Activated B cell treated with CpG ODN at 0.5 μM for 24 hours (primary cell): ENCODE measurements around the gene RFX7. TPM values are rescaled to one million over a fixed set of nuclear protein-coding genes. Genes with fewer than 3 reads are reported as not detected.
A peak's percentile ranks its signal among the peaks of the same experiment; 100 is the strongest.

Experiments
- ATAC-seq: fragments of 200-7000 bp; cut with Tn5 transposase; one replicate; pipeline ENCODE4 v1.10.0; 2021; ENCODE audit warnings: low read depth, mild to moderate bottlenecking, moderate library complexity
- CTCF ChIA-PET: fragments of 350-600 bp; sonication (Branson Sonifier 250); formaldehyde crosslinking; loops from one replicate; lab custom pipeline; 2021; ENCODE audit warnings: antibody characterized with exemption; lab: Charles Lee
- POLR2A ChIA-PET: fragments of 350-600 bp; sonication (Branson Sonifier 250); formaldehyde crosslinking; loops from one replicate; lab custom pipeline; 2021; ENCODE audit warnings: antibody characterized with exemption; lab: Charles Lee
- DNase-seq: peaks from one replicate; pipeline ENCODE4 v3.0.0; 2022
- H3K27ac Mint-ChIP-seq: one replicate; pipeline ENCODE4 v1.8.0; 2020; ENCODE audit warnings: mixed read lengths
- H3K27me3 Mint-ChIP-seq: one replicate; pipeline ENCODE4 v1.8.0; 2021; ENCODE audit warnings: mixed read lengths
- H3K36me3 Mint-ChIP-seq: one replicate; pipeline ENCODE4 v1.8.0; 2021; ENCODE audit warnings: low read depth, mixed read lengths
- H3K4me1 Mint-ChIP-seq: one replicate; pipeline ENCODE4 v1.8.0; 2021; ENCODE audit warnings: mixed read lengths
- H3K4me3 Mint-ChIP-seq: one replicate; pipeline ENCODE4 v1.8.0; 2020; ENCODE audit warnings: mild to moderate bottlenecking, mixed read lengths
- H3K9me3 Mint-ChIP-seq: one replicate; pipeline ENCODE4 v1.8.0; 2020; ENCODE audit warnings: mixed read lengths
- intact Hi-C: fragments of 100-400 bp; cut with micrococcal nuclease; formaldehyde crosslinking; loops from one replicate; pipeline ENCODE4 v1.15.1; 2024
- total RNA-seq: library from RNA; stranded (reverse); gene quantifications from 2 replicates; pipeline ENCODE4 v1.2.3, GENCODE V29; 2022
- TF ChIP-seq, protein P1 (sequence below): fragments of 200-600 bp; IDR thresholded peaks from one replicate; pipeline ENCODE4 v1.8.0; 2022; ENCODE audit warnings: antibody characterized with exemption, mild to moderate bottlenecking

Gene RFX7
- total RNA-seq, 1 donor from 2014 or later, result 27.8 TPM

DNA sequence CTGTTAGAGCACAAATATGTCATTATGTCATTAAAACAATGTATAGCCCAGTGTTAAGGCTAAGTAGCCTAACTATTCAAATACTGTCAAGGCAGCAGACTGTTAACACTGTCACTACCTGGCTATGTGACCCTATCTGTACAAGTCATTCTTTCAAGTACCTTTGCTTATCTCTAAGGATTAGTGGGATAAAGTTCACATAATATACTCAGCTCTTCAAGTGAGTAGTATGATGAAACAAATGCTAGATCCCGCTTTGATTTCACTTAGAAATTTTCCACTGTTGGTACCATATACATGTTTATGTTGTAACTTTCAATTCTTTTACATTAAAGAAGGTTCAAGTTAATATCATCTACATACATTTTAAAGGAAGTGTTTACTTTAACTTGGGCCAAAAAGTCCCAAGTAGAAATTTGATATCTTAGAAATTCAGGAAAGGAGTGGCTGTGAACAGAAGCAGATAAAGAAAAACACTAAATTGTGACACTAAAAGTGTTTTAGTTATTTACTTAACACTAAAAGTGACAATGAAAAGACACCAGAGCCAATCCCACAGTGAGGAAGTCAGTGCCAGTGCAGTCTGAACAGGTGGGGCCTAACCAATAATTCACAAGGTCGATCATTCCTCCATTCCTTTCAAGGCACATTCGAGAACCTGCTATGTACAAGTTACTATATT lies 4.8 kb upstream of the RFX7 start:
- Mint-ChIP-seq H3K4me1 (peaks cover 23% of the 10 kb centered on the region), H3K36me3 (peaks cover 3% of the 10 kb centered on the region), H3K27me3 (peaks cover 4% of the 10 kb centered on the region), H3K9me3 (no peaks in the 10 kb centered on the region), H3K4me3 (no peak overlapping the region), H3K27ac (no peak overlapping the region)
- ChIA-PET CTCF (interaction anchor here (0.5 to 2.8 kb wide), 4 partner anchors 179 to 224 kb away, joined by 3 to 12 read pairs (median 4); no protein-coding TSS in a partner anchor), POLR2A (no interaction called here)
- ATAC-seq (no peak), DNase-seq (no peak)
- intact Hi-C loops, result loop anchor here (5.0 to 10.0 kb wide), 6 partner anchors 144 to 1339 kb away; no protein-coding TSS in a partner anchor
- TF ChIP-seq, protein P1, sequence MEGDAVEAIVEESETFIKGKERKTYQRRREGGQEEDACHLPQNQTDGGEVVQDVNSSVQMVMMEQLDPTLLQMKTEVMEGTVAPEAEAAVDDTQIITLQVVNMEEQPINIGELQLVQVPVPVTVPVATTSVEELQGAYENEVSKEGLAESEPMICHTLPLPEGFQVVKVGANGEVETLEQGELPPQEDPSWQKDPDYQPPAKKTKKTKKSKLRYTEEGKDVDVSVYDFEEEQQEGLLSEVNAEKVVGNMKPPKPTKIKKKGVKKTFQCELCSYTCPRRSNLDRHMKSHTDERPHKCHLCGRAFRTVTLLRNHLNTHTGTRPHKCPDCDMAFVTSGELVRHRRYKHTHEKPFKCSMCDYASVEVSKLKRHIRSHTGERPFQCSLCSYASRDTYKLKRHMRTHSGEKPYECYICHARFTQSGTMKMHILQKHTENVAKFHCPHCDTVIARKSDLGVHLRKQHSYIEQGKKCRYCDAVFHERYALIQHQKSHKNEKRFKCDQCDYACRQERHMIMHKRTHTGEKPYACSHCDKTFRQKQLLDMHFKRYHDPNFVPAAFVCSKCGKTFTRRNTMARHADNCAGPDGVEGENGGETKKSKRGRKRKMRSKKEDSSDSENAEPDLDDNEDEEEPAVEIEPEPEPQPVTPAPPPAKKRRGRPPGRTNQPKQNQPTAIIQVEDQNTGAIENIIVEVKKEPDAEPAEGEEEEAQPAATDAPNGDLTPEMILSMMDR, result no peak

DNA sequence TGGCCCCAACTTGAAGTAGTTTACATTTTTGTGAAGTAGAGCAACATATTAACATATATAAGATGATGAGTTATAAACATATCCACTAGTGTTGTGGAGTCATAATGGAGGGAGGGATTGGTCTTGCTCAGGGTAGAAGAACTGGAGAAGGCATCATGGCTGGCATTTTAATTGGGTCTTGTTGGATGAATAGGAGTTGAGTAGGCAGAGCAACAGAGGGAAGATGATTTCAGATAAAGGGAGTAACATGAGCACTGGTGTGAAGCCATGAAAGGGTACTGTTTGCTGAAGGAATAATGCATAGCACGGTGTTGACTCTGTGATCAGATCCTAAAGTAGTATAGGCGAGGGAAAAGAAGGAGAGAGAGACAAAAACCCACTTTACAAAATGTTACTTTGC lies 3.6 kb upstream of the RFX7 start:
- H3K9me3 Mint-ChIP-seq, result no peaks in the 10 kb centered on the region
- H3K4me1 Mint-ChIP-seq, result peaks cover 27% of the 10 kb centered on the region
- H3K27ac Mint-ChIP-seq, result no peak overlapping the region
- TF ChIP-seq, protein P1, result no peak
- POLR2A ChIA-PET, result no interaction called here
- peaks cover 6% of the 10 kb centered on the region for H3K36me3 Mint-ChIP-seq
- no peak overlapping the region for H3K4me3 Mint-ChIP-seq
- ATAC-seq (no peak), DNase-seq (no peak)
- no peaks in the 10 kb centered on the region for H3K27me3 Mint-ChIP-seq
- intact Hi-C loops, result loop anchor here (2.0 to 10.0 kb wide), 9 partner anchors 40 to 1340 kb away; partner anchors contain the start of genes MNS1 and NEDD4
- CTCF ChIA-PET, result interaction anchor here (1.2 kb wide), 1 partner anchor 180 kb away, joined by 3 read pairs; no protein-coding TSS in a partner anchor

DNA sequence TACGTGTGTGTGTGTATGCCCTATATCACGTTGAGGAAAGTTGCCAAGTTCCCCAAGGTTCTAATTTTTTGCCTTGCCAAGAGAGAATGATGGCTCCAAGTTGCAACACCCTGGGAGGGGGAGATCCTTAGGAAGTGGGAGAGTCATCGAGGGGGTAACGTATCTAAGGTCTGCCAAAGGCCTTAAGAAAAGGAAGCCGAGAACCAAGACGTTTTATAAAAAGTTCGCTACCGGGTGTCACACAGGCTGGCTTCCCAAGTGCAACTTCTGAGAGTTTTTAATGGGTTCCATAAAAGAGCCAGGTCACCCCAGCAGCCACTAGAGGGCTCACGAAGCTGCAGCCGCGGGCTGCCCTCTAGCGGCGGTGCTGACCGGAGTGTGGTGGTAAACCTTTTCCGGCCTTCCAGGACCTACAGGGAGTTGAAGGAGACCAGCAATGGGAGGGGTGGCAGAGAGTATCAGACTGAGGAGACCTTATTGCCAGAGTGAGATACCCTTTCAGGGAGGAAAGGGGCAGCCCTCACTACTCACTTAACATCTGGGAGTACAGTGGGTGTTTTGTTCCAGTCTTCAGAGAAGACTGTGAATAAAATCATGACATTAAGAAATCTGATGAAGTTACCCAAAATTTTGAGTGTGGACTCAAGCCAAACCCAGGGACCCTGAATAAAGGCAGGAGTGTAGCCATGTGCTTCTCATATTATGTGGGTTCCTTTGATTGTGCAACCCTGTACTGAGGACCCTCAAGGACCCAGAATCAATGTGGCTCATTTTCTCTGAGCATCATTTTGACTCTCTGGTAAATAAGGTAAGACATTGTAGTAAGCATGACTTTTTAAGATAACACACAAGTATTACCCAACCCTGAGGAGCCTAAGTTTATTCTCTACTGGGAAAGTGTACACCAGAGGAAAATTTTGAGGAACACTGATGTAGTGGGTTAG lies 2.5 kb upstream of the RFX7 start:
- Mint-ChIP-seq H3K36me3 (peaks cover 6% of the 10 kb centered on the region), H3K9me3 (no peaks in the 10 kb centered on the region), H3K27me3 (no peaks in the 10 kb centered on the region), H3K4me1 (peaks cover 37% of the 10 kb centered on the region), H3K4me3 (peak overlapping the region; percentile 88), H3K27ac (peak overlapping the region; percentile 94)
- intact Hi-C loops, result loop anchor here (1.0 to 10.0 kb wide), 12 partner anchors 39 to 1341 kb away; partner anchors contain the start of genes MNS1, NEDD4 and TEX9
- TF ChIP-seq, protein P1, result peak; percentile 97
- ATAC-seq, result peak; percentile 70
- peak; percentile 78 for DNase-seq
- ChIA-PET CTCF (interaction anchor here (0.6 to 2.9 kb wide), 8 partner anchors 10 to 183 kb away, joined by 3 to 12 read pairs (median 3); no protein-coding TSS in a partner anchor), POLR2A (interaction anchor here (0.8 to 2.4 kb wide), 6 partner anchors 13 to 219 kb away, joined by 3 to 12 read pairs (median 4); partner anchors contain the start of gene MNS1)

DNA sequence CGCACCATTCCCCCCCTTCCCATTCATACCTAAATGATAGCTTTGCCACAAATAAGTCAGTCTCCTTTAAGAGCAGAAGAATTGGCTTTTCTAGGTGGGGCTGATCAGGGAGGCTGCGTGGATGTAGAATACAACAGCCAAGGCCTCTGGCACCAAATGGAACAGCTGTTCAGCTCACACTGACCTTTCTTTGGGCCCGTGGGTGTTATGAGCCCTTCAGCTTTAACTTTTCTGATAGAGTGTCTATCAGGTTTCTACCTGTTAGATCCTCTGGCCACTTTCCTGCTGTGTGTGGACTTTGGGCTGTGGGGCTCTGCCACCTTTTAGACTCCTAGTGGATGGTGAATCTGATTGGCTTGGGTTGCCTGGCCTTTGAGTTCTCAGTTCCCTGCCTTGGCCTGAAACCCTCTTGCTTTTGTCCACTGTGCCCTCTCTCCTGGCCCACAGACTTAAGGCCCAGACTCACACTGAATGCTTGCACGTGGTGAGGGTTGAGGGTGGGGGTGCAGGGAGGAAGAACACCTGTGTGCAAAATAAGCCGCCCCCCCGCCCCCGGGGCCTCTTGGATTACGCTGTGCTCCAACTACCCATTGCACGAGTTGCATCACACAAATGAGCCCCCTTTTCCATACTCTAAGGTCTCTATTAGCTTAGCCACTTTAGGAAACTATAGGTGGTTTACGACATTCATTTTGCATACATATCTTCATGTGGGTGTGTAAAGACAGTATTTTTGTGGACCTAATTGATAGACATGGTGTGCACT lies 1.3 kb upstream of the RFX7 start:
- peaks cover 39% of the 10 kb centered on the region for H3K4me1 Mint-ChIP-seq
- peak overlapping the region; percentile 94 for H3K27ac Mint-ChIP-seq
- ChIA-PET CTCF (interaction anchor here (0.6 to 2.9 kb wide), 9 partner anchors 11 to 1462 kb away, joined by 3 to 12 read pairs (median 3); partner anchors contain the start of gene POLR2M), POLR2A (interaction anchor here (0.5 to 2.4 kb wide), 12 partner anchors 33 to 466 kb away, joined by 3 to 12 read pairs (median 4); partner anchors contain the start of genes MNS1 and TEX9)
- ATAC-seq (no peak), DNase-seq (peak; percentile 24)
- H3K4me3 Mint-ChIP-seq, result peak overlapping the region; percentile 88
- H3K9me3 Mint-ChIP-seq, result no peaks in the 10 kb centered on the region
- TF ChIP-seq, protein P1, result no peak
- no peaks in the 10 kb centered on the region for H3K27me3 Mint-ChIP-seq
- peaks cover 6% of the 10 kb centered on the region for H3K36me3 Mint-ChIP-seq
- intact Hi-C loops, result loop anchor here (2.0 to 10.0 kb wide), 7 partner anchors 140 to 1342 kb away; no protein-coding TSS in a partner anchor
